Neural cell (in vitro differentiated cells): Measurements from ENCODE around the gene AK2. TPM values are rescaled to one million over a fixed set of nuclear protein-coding genes. Genes with fewer than 3 reads are reported as not detected.

Experiments
- H2AFZ ChIP-seq: fragments of 200-600, 300-800 bp; sonication (generic), shearing (Covaris generic); 2 replicates; pipeline ENCODE4 v1.6.0; 2014; ENCODE audit warnings: low read depth, mild to moderate bottlenecking, antibody characterized with exemption, low read length, moderate library complexity
- H3F3A ChIP-seq: fragments of 200-600 bp; shearing (Covaris generic); 2 replicates; pipeline ENCODE4 v1.6.1; 2016; ENCODE audit warnings: mild to moderate bottlenecking, moderate library complexity, mixed read lengths, antibody characterized with exemption, low read length; ENCODE audit not compliant: insufficient read depth, poor library complexity, severe bottlenecking
- H3K27ac ChIP-seq: fragments of 200-600, 300-800 bp; sonication (generic), shearing (Covaris generic); 2 replicates; pipeline ENCODE4 v1.5.1; 2014; ENCODE audit warnings: mild to moderate bottlenecking, low read length, moderate library complexity
- H3K27me3 ChIP-seq: fragments of 300-800, 200-600 bp; sonication (generic), shearing (Covaris generic); 2 replicates; pipeline ENCODE4 v1.6.0; 2014; ENCODE audit warnings: mild to moderate bottlenecking, low read depth, low read length, moderate library complexity; ENCODE audit not compliant: insufficient read depth
- H3K36me3 ChIP-seq: fragments of 300-800, 200-600 bp; sonication (generic), shearing (Covaris generic); 2 replicates; pipeline ENCODE4 v1.5.1; 2014; ENCODE audit warnings: mild to moderate bottlenecking, antibody characterized with exemption, low read length, moderate library complexity; ENCODE audit not compliant: insufficient read depth
- H3K4me2 ChIP-seq: fragments of 300-800, 200-600 bp; sonication (generic), shearing (Covaris generic); 2 replicates; pipeline ENCODE4 v1.6.0; 2014; ENCODE audit warnings: mild to moderate bottlenecking, low read length
- H3K4me3 ChIP-seq: fragments of 300-800, 200-600 bp; sonication (generic), shearing (Covaris generic); 2 replicates; pipeline ENCODE4 v1.5.1; 2014; ENCODE audit warnings: mild to moderate bottlenecking, low read length, moderate library complexity
- H3K79me2 ChIP-seq: fragments of 200-600 bp; shearing (Covaris generic); replicated peaks from 2 replicates; pipeline ENCODE4 v1.6.0; 2014; ENCODE audit warnings: mild to moderate bottlenecking, low read length, moderate library complexity; ENCODE audit not compliant: insufficient read depth
- H3K9ac ChIP-seq: fragments of 300-800, 200-600 bp; sonication (generic), shearing (Covaris generic); 2 replicates; pipeline ENCODE4 v1.6.1; 2016; ENCODE audit warnings: mild to moderate bottlenecking, low read length, mixed read lengths
- H3K9me2 ChIP-seq: fragments of 200-600 bp; shearing (Covaris generic); 2 replicates; pipeline ENCODE4 v1.6.1; 2016; ENCODE audit warnings: mild to moderate bottlenecking, low read length, mixed read lengths; ENCODE audit not compliant: insufficient read depth
- H3K9me3 ChIP-seq: fragments of 200-600, 300-800 bp; sonication (generic), shearing (Covaris generic); 2 replicates; pipeline ENCODE4 v1.6.1; 2016; ENCODE audit warnings: mild to moderate bottlenecking, mixed run types, low read length, moderate library complexity, mixed read lengths
- H4K20me1 ChIP-seq: fragments of 200-600 bp; shearing (Covaris generic); 2 replicates; pipeline ENCODE4 v1.6.1; 2016; ENCODE audit warnings: mild to moderate bottlenecking, mixed run types; ENCODE audit not compliant: insufficient read depth
- EP300 ChIP-seq: fragments of 450-650 bp; conservative IDR thresholded peaks from 2 replicates; pipeline ENCODE4 v1.6.1; 2014; ENCODE audit warnings: antibody characterized with exemption, mild to moderate bottlenecking, moderate library complexity; ENCODE audit not compliant: poor library complexity, severe bottlenecking
- EZH2 ChIP-seq: fragments of 200-600, 300-800 bp; shearing (Covaris generic), sonication (generic); IDR thresholded peaks from 2 replicates; pipeline ENCODE4 v1.6.1; 2014; ENCODE audit warnings: antibody characterized with exemption, low read length, borderline replicate concordance, mild to moderate bottlenecking; ENCODE audit not compliant: insufficient read depth, poor library complexity, severe bottlenecking
- MXI1 ChIP-seq: fragments of 450-650 bp; conservative IDR thresholded peaks from 2 replicates; pipeline ENCODE4 v1.6.1; 2014; ENCODE audit warnings: antibody characterized with exemption, mild to moderate bottlenecking; ENCODE audit not compliant: poor library complexity, severe bottlenecking
- POLR2AphosphoS5 ChIP-seq: IDR thresholded peaks from 2 replicates; pipeline ENCODE4 v1.6.1; 2012
- RAD21 ChIP-seq: fragments of 450-650 bp; conservative IDR thresholded peaks from 2 replicates; pipeline ENCODE4 v1.6.1; 2014; ENCODE audit warnings: antibody characterized with exemption, mild to moderate bottlenecking, moderate library complexity
- SMC3 ChIP-seq: fragments of 450-650 bp; conservative IDR thresholded peaks from 2 replicates; pipeline ENCODE4 v1.6.1; 2014; ENCODE audit warnings: antibody characterized with exemption, mild to moderate bottlenecking, moderate library complexity; ENCODE audit not compliant: poor library complexity
- TAF1 ChIP-seq: IDR thresholded peaks from 2 replicates; pipeline ENCODE4 v1.6.1; 2012; ENCODE audit warnings: low read depth
- polyA plus RNA-seq: library from polyadenylated mRNA; depleted of rRNA; stranded (reverse); fragments of >200 nt; gene quantifications from 2 replicates; pipeline ENCODE4 v1.2.3, GENCODE V29; 2014
- TF ChIP-seq, protein P1 (sequence below): IDR thresholded peaks from 2 replicates; pipeline ENCODE4 v1.6.1; 2012; ENCODE audit warnings: borderline replicate concordance
- TF ChIP-seq, protein P2 (sequence below): fragments of 450-650 bp; IDR thresholded peaks from 2 replicates; pipeline ENCODE4 v1.5.1; 2014; ENCODE audit warnings: antibody characterized with exemption, mild to moderate bottlenecking, moderate library complexity; ENCODE audit not compliant: poor library complexity, severe bottlenecking

AK2 gene
- polyA plus RNA-seq, 1 donor from 2014 or later: 107 TPM

DNA sequence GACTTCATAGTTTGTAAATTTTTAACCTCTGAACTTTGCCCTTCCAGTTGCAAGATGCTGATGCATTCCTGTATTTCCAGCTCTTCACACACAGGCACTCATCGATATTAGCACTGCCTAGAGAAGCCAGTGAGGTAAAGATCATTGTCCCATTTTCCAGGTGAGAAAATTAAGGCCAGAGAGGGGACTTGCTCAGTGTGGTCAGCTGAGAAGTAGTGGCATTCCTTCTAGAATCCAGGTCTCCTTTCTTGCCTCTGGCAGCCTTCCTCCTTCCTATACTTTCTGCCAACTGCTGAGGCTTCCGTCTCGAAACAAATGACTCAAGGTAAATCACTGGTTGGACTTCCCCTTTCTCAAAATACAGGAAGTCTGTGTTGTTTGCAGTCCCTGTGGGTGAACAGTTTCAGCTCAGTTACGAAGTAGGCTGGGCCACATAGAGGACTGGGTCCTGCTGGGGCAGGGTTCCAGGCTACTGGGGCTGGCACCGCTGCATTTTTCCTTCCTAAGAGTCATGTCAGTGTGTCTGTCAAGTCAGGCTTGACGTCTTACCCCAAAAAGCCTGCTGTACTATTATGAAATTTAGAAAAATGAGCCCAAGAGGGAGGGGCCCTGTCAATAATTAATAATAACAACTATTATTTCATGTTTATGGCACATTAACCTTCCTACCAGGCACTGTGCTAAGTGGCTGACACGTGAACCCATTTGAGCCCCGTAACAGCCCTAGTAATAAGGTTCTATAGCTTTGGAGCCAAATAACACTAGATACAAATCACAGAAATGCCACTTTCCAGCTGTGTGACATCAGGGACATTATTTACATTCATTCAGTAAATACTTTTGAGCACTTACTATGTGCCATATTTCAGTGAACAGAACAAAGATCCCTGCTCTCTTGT lies 55.4 kb downstream of the AK2 start:
- no peaks in the 10 kb centered on the region for H4K20me1 ChIP-seq
- TF ChIP-seq POLR2AphosphoS5 (no peak), MXI1 (no peak), EZH2 (no peak), RAD21 (no peak), TAF1 (no peak), SMC3 (no peak), EP300 (no peak)
- TF ChIP-seq, protein P1, sequence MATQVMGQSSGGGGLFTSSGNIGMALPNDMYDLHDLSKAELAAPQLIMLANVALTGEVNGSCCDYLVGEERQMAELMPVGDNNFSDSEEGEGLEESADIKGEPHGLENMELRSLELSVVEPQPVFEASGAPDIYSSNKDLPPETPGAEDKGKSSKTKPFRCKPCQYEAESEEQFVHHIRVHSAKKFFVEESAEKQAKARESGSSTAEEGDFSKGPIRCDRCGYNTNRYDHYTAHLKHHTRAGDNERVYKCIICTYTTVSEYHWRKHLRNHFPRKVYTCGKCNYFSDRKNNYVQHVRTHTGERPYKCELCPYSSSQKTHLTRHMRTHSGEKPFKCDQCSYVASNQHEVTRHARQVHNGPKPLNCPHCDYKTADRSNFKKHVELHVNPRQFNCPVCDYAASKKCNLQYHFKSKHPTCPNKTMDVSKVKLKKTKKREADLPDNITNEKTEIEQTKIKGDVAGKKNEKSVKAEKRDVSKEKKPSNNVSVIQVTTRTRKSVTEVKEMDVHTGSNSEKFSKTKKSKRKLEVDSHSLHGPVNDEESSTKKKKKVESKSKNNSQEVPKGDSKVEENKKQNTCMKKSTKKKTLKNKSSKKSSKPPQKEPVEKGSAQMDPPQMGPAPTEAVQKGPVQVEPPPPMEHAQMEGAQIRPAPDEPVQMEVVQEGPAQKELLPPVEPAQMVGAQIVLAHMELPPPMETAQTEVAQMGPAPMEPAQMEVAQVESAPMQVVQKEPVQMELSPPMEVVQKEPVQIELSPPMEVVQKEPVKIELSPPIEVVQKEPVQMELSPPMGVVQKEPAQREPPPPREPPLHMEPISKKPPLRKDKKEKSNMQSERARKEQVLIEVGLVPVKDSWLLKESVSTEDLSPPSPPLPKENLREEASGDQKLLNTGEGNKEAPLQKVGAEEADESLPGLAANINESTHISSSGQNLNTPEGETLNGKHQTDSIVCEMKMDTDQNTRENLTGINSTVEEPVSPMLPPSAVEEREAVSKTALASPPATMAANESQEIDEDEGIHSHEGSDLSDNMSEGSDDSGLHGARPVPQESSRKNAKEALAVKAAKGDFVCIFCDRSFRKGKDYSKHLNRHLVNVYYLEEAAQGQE: no peak
- TF ChIP-seq, protein P2, sequence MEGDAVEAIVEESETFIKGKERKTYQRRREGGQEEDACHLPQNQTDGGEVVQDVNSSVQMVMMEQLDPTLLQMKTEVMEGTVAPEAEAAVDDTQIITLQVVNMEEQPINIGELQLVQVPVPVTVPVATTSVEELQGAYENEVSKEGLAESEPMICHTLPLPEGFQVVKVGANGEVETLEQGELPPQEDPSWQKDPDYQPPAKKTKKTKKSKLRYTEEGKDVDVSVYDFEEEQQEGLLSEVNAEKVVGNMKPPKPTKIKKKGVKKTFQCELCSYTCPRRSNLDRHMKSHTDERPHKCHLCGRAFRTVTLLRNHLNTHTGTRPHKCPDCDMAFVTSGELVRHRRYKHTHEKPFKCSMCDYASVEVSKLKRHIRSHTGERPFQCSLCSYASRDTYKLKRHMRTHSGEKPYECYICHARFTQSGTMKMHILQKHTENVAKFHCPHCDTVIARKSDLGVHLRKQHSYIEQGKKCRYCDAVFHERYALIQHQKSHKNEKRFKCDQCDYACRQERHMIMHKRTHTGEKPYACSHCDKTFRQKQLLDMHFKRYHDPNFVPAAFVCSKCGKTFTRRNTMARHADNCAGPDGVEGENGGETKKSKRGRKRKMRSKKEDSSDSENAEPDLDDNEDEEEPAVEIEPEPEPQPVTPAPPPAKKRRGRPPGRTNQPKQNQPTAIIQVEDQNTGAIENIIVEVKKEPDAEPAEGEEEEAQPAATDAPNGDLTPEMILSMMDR: no peak
- H3K9me2 ChIP-seq: no peaks in the 10 kb centered on the region
- no peak overlapping the region for H3K4me2 ChIP-seq
- no peaks in the 10 kb centered on the region for H3K36me3 ChIP-seq
- H3K4me3 ChIP-seq: no peak overlapping the region
- no peak overlapping the region for H3K9ac ChIP-seq
- no peaks in the 10 kb centered on the region for H3K27me3 ChIP-seq
- H3K79me2 ChIP-seq: no peaks in the 10 kb centered on the region
- no peaks in the 10 kb centered on the region for H3K9me3 ChIP-seq
- H3F3A ChIP-seq: no peaks in the 10 kb centered on the region
- no peak overlapping the region for H3K27ac ChIP-seq
- H2AFZ ChIP-seq: no peak overlapping the region

DNA sequence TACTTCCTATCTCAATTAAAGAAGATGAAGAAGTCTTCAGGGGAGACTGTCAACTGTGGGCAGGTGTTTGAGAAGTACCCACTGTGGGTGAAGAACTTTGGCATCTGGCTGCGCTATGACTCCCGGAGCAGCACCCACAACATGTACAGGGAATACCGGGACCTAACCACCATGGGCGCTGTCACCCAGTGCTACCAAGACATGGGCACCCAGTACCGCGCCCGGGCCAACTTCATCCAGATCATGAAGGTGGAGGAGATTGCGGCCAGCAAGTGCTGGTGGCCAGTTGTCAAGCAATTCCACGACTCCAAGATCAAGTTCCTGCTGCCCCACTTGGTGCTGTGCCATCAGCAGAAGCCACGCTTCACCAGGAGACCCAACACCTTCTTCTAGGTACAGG lies 56.6 kb downstream of the AK2 start:
- TF ChIP-seq, protein P2: no peak
- TF ChIP-seq EP300: no peak
- no peak for TF ChIP-seq EZH2
- Histone ChIP-seq H3K27ac (no peak overlapping the region), H3K9me3 (no peaks in the 10 kb centered on the region), H3K79me2 (no peaks in the 10 kb centered on the region), H4K20me1 (no peaks in the 10 kb centered on the region), H3K9ac (no peak overlapping the region), H3K4me3 (no peak overlapping the region), H3K9me2 (no peaks in the 10 kb centered on the region), H3K27me3 (no peaks in the 10 kb centered on the region), H3K4me2 (no peak overlapping the region), H3F3A (no peaks in the 10 kb centered on the region), H2AFZ (no peak overlapping the region), H3K36me3 (no peaks in the 10 kb centered on the region)
